CD4-positive, CD25-positive, alpha-beta regulatory T cell (primary cell): ENCODE data around the gene SLC35A2. TPM values are rescaled to one million over a fixed set of nuclear protein-coding genes. Genes with fewer than 3 reads are reported as not detected.
A peak's percentile ranks its signal among the peaks of the same experiment; 100 is the strongest.

Experiments
- ATAC-seq, 2 donors: fragments of 150-1000 bp; cut with Tn5 transposase; one replicate each; pipeline ENCODE4 v1.10.0; 2021; ENCODE audit warnings: low read depth in 2 of 2, moderate number of reproducible peaks in 2 of 2, moderate library complexity in 1 of 2
- DNase-seq, 3 donors: peaks; one replicate each; pipeline versions ENCODE4 v3.0.0 to v3.0.0-alpha.2; 2012 to 2022; ENCODE audit warnings: mixed read lengths in 1 of 3
- H3K27ac ChIP-seq: one replicate; pipeline ENCODE4 v1.7.0; 2013; ENCODE audit warnings: mild to moderate bottlenecking, low read length; ENCODE audit not compliant: insufficient read depth, poor library complexity, severe bottlenecking
- H3K27me3 ChIP-seq: one replicate; pipeline ENCODE4 v1.7.0; 2013; ENCODE audit warnings: low read length; ENCODE audit not compliant: control insufficient read depth, insufficient read depth
- H3K36me3 ChIP-seq: one replicate; pipeline ENCODE4 v1.7.0; 2013; ENCODE audit warnings: mild to moderate bottlenecking, low read length, moderate library complexity; ENCODE audit not compliant: control insufficient read depth, insufficient read depth
- H3K4me1 ChIP-seq: 2 replicates; pipeline ENCODE4 v1.7.0; 2013; ENCODE audit warnings: mild to moderate bottlenecking, low read length; ENCODE audit not compliant: insufficient read depth, control insufficient read depth, poor library complexity, severe bottlenecking
- H3K4me3 ChIP-seq: one replicate; pipeline ENCODE4 v1.7.0; 2013; ENCODE audit warnings: low read depth, mild to moderate bottlenecking, low read length, moderate library complexity
- H3K9me3 ChIP-seq, 2 experiments: 1 replicate in 1 of 2; 2 replicates in 1 of 2; pipeline ENCODE4 v1.7.0; 2013; ENCODE audit warnings: low read length in 2 of 2, mild to moderate bottlenecking in 1 of 2, moderate library complexity in 1 of 2; ENCODE audit not compliant: control insufficient read depth in 2 of 2
- H3K27ac Mint-ChIP-seq, 3 donors: one replicate each; pipeline ENCODE4 v1.8.0; 2020 to 2022; ENCODE audit warnings: mild to moderate bottlenecking in 3 of 3, mixed read lengths in 3 of 3, moderate library complexity in 2 of 3
- H3K27me3 Mint-ChIP-seq: one replicate; pipeline ENCODE4 v1.8.0; 2022; ENCODE audit warnings: mild to moderate bottlenecking, mixed read lengths
- H3K36me3 Mint-ChIP-seq: one replicate; pipeline ENCODE4 v1.8.0; 2020; ENCODE audit warnings: mixed read lengths
- H3K4me1 Mint-ChIP-seq, 4 donors: one replicate each; pipeline ENCODE4 v1.8.0; 2020 to 2022; ENCODE audit warnings: mixed read lengths in 4 of 4, mild to moderate bottlenecking in 1 of 4
- H3K4me3 Mint-ChIP-seq, 4 donors: one replicate each; pipeline ENCODE4 v1.8.0; 2020 to 2022; ENCODE audit warnings: mild to moderate bottlenecking in 4 of 4, mixed read lengths in 4 of 4, moderate library complexity in 3 of 4
- H3K9me3 Mint-ChIP-seq, 7 donors: one replicate each; pipeline ENCODE4 v1.8.0; 2020 to 2022; ENCODE audit warnings: mixed read lengths in 7 of 7, mild to moderate bottlenecking in 3 of 7, moderate library complexity in 2 of 7
- polyA plus RNA-seq, 4 donors: library from polyadenylated mRNA; unstranded; fragments of 300-500 nt; fragmentation: Illumina TruSeq; gene quantifications; one replicate each; pipeline ENCODE4 v1.2.3, GENCODE V29; 2021
- total RNA-seq: library from RNA; stranded (reverse); gene quantifications from one replicate; pipeline ENCODE4 v1.2.3, GENCODE V29; 2022

Gene SLC35A2
- total and polyA plus RNA-seq, 5 donors from 2014 or later, result 7.4 to 50.0 (median 10.1) TPM

DNA sequence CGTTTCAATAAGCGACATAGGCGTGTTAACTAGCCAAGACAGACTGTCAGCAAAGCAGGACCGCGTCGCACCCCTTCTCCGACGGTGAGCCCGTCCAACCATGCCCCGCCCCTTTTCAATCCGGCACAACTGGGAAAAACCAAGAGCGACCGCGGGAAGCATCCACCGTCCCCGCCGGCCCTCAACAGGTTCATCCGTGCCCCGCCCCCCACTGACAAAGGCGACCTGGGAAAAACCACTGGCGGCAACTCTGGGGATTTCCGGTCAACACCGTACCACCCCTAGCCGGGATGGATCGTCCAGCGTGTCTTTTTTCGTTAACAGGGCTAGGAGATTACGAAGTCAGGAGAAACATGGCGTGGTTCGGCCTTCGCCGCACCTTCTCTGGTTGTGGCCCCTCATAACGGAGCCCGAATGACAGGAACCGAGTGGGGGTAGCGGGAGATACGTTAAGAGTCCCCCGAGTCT, 14.3 kb downstream of the SLC35A2 start:
- Histone ChIP-seq H3K4me3 (peak overlapping the region; percentile 78), H3K27me3 (no peaks in the 10 kb centered on the region), H3K36me3 (peaks cover 18% of the 10 kb centered on the region), H3K9me3 (no peaks in the 10 kb centered on the region), H3K27ac (peak overlapping the region; percentile 96), H3K4me1 (peaks cover 19% of the 10 kb centered on the region)
- Mint-ChIP-seq H3K4me3 (peak overlapping the region; percentile 84 to 97 (median 94)), H3K9me3 (no peaks in the 10 kb centered on the region), H3K4me1 (peaks cover 0 to 46% (median 6%) of the 10 kb centered on the region in 4 donors), H3K36me3 (peaks cover 6% of the 10 kb centered on the region), H3K27me3 (no peaks in the 10 kb centered on the region), H3K27ac (peak overlapping the region; percentile 95 to 98 (median 96))
- DNase-seq, result peak; percentile 55 to 68 (median 61)
- ATAC-seq, result no peak

DNA sequence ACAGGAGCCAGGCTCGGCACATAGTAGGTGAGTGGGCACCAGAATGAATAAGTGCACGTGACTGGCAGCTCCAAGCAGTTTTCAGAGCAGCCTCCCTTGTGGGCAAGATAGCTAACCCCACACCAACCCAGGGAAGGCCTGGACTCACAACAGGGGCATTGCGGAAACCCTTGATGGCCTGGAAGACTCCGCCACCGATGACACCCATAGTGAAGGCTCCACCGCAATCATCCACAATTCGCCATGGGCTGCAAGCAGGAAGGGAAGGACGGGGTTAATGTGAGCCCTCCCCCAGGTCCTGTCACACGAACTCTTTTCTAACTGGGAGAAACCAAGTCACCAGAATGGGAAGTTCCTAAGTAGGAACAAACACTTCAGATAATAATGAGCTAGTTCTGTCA, 14.8 kb downstream of the SLC35A2 start:
- peak overlapping the region; percentile 78 for H3K4me3 ChIP-seq
- ATAC-seq, result no peak

DNA sequence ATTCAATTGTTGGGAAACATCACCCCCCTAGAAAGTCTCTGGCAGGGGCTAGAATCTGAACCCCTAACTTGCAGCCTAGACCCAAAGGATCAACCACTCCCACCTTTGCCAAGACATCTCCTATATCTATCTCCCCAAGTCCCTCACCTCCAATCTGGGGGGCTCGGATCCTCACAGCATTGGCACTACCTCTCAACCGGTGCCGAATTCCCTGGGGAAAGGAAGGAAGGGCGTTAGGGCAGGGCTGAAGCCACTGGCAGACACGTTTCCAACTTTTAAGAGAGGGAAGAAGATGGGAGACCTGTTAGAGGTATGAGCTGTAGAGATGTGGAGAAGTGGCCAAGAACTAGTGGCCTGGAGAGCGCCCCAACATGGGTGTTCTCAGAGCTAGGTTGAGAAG, 16.6 kb downstream of the SLC35A2 start:
- Mint-ChIP-seq H3K9me3 (peaks cover 0 to 2% (median 0%) of the 10 kb centered on the region in 7 donors), H3K4me3 (peak overlapping the region in 3 of 4 donors; percentile 5 to 60 (median 6)), H3K27ac (peak overlapping the region in 1 of 3 donors; percentile 31), H3K36me3 (no peaks in the 10 kb centered on the region), H3K27me3 (no peaks in the 10 kb centered on the region), H3K4me1 (peaks cover 5 to 56% (median 9%) of the 10 kb centered on the region in 4 donors)
- no peaks in the 10 kb centered on the region for H3K27me3 ChIP-seq
- no peak overlapping the region for H3K27ac ChIP-seq
- DNase-seq (no peak), ATAC-seq (no peak)
- H3K4me3 ChIP-seq, result no peak overlapping the region
- H3K9me3 ChIP-seq, result no peaks in the 10 kb centered on the region
- H3K4me1 ChIP-seq, result peaks cover 25% of the 10 kb centered on the region
- H3K36me3 ChIP-seq, result peaks cover 6% of the 10 kb centered on the region

More for the DNA sequence above, 14.8 kb downstream of the SLC35A2 start:
- peak overlapping the region; percentile 96 for H3K27ac ChIP-seq
- Mint-ChIP-seq H3K4me3 (peak overlapping the region; percentile 84 to 97 (median 94)), H3K9me3 (no peaks in the 10 kb centered on the region), H3K4me1 (peaks cover 0 to 50% (median 6%) of the 10 kb centered on the region in 4 donors), H3K27me3 (no peaks in the 10 kb centered on the region), H3K27ac (peak overlapping the region; percentile 90 to 98 (median 95)), H3K36me3 (peaks cover 3% of the 10 kb centered on the region)
- no peak for DNase-seq
- H3K9me3 ChIP-seq, result no peaks in the 10 kb centered on the region
- peaks cover 13% of the 10 kb centered on the region for H3K36me3 ChIP-seq
- H3K4me1 ChIP-seq, result peaks cover 25% of the 10 kb centered on the region
- H3K27me3 ChIP-seq, result no peaks in the 10 kb centered on the region

DNA sequence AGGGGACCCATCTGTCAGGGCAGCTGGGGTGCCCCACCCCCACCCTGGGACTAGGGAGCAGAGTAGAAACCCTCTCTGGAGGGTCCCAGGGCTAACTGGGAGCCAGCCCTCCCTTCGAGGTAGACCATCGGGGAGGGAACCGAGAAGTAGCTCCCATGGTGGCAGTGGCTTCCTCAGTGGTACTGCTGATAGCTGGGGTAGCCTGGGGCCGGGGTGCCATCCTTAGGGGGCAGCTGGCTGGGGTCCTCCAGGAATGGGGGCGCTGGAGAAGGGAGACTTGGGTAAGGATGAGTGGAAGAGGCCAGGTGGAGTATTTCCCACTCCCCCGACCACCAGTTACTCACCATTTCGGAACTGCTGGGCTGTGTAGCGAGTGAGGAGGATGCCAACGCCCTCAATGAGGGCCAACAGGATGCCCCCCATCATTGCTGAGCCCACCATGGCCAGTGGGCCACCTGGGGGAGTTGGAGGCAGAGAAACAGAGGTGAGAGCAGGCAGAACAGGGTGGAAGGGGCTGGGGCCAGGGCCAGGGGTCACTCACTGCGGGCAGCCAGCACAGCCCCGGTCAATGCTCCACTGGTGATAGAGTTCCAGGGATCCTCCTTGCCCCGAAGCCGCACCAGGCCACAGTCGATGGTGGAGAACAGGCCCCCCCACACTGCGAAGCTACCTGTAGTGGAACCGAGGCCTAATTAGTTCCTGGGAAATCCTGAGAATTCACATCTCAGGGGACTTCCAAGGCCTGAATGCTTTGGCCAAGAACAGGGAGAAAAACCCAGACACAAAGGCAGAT, 17.7 kb downstream of the SLC35A2 start:
- H3K27ac Mint-ChIP-seq, result peak overlapping the region in 1 of 3 donors; percentile 81
- no peaks in the 10 kb centered on the region for H3K36me3 Mint-ChIP-seq
- no peak for ATAC-seq
- no peaks in the 10 kb centered on the region for H3K27me3 Mint-ChIP-seq
- DNase-seq, result no peak
- H3K4me3 ChIP-seq, result no peak overlapping the region
- H3K36me3 ChIP-seq, result peaks cover 3% of the 10 kb centered on the region
- no peaks in the 10 kb centered on the region for H3K27me3 ChIP-seq
- no peak overlapping the region for H3K27ac ChIP-seq
- H3K9me3 ChIP-seq, result no peaks in the 10 kb centered on the region
- peaks cover 0 to 2% (median 0%) of the 10 kb centered on the region in 7 donors for H3K9me3 Mint-ChIP-seq
- H3K4me1 ChIP-seq, result peaks cover 15% of the 10 kb centered on the region
- H3K4me3 Mint-ChIP-seq, result peak overlapping the region in 2 of 4 donors; percentile 38 to 56
- peaks cover 6 to 51% (median 9%) of the 10 kb centered on the region in 4 donors for H3K4me1 Mint-ChIP-seq

DNA sequence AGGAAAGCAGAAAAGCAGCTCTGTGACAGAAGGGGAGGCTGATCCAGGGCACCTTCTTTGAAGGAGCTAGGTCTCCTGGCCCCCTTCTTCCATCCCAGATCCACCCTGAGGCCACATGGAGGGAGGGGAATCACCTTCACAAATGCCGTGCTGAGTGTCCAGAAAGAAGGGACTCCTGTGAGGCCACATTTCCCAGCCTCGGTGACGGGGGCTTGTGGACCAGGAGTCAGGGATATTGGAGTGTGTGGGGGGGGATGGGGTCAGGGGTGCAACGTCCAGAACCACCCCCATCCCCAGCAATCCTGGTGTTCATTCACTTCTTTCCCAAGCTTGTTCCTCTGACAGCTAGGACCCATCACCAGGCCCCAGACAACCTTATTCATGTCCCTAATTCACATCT, 18.6 kb downstream of the SLC35A2 start:
- no peaks in the 10 kb centered on the region for H3K36me3 Mint-ChIP-seq
- H3K4me3 Mint-ChIP-seq, result peak overlapping the region in 3 of 4 donors; percentile 36 to 58 (median 56)

DNA sequence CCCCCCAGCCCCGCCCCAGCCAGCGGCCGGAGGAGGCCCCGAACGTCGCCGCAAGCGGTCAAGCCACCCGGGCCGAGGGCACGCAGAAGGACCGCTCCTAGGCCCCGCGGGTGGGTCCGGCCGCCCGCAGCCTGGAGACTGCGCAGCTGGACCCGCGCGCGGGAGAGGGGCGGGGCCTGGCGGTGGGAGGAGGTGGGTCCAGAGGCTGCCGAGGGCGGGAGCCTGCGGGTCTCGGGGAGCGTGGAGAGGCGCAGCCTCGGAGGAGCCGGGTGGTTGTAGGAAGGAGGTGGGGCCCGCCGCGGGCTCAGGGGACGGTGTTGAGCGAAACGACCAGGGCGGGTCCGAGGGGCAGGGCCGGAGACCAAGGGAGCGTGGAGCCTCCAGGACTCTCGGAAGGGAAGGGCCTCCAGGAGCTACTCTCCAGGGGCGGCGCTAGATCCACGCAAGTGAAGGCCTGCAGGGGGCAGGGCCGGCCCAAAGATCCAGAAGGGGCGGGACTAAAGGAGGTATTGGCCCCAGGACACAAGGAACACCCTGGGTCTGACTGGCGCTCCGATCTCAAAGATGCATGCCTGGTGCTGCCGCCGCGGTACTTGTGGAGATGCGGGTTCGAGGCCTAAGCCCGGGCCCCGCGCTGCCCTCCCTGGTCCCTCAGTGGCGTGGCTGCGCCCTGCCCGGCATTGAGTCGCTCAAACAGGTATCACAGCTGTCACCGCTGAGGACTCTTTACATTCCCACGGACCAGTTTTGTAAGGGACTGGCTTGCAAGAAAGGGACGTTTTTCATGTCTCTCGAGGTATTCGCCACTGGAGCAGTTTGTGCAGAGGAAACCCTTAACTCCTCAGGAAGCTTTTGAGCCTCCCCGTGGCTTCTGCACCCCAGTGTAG, 19.8 kb downstream of the SLC35A2 start:
- peaks cover 0 to 2% (median 0%) of the 10 kb centered on the region in 7 donors for H3K9me3 Mint-ChIP-seq
- H3K27me3 ChIP-seq, result no peaks in the 10 kb centered on the region

More for the DNA sequence above, 18.6 kb downstream of the SLC35A2 start:
- Histone ChIP-seq H3K4me1 (peaks cover 15% of the 10 kb centered on the region), H3K27me3 (no peaks in the 10 kb centered on the region), H3K36me3 (peaks cover 3% of the 10 kb centered on the region), H3K9me3 (no peaks in the 10 kb centered on the region), H3K4me3 (no peak overlapping the region), H3K27ac (no peak overlapping the region)
- ATAC-seq, result no peak
- no peak for DNase-seq
- H3K9me3 Mint-ChIP-seq, result peaks cover 0 to 2% (median 0%) of the 10 kb centered on the region in 7 donors
- no peaks in the 10 kb centered on the region for H3K27me3 Mint-ChIP-seq
- H3K4me1 Mint-ChIP-seq, result peaks cover 6 to 44% (median 9%) of the 10 kb centered on the region in 4 donors
- H3K27ac Mint-ChIP-seq, result peak overlapping the region in 2 of 3 donors; percentile 81 to 90

DNA sequence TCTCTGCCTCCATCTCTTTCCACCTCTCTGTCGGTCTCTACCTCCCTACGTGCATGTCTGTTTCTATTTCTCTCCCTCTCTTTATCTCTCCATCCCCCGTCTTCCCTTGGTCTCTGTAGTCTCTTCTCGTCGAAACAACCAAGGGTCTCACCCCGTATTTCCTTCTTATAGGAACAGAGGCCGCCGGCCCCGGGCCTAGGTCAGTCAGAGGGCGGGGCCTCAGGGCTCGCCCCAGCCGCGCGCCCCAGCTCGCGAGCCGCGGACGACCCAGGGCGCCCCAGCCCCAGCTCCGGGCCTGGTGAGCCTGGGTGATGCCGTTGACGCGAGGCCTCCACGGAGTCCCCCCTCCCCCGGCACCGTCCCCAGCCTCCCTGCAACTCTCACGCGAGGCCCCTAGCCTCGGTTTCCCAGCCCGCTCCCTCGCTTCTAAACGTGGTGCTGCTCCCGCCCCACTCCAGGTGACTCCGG, 20.5 kb downstream of the SLC35A2 start:
- Histone ChIP-seq H3K9me3 (no peaks in the 10 kb centered on the region), H3K27me3 (no peaks in the 10 kb centered on the region), H3K4me1 (peaks cover 6% of the 10 kb centered on the region), H3K27ac (peak overlapping the region; percentile 65), H3K36me3 (peaks cover 3% of the 10 kb centered on the region), H3K4me3 (peak overlapping the region; percentile 76)
- DNase-seq (peak in 2 of 3 donors; percentile 24 to 26), ATAC-seq (peak; percentile 11 to 36)
- Mint-ChIP-seq H3K4me1 (peaks cover 6 to 28% (median 8%) of the 10 kb centered on the region in 4 donors), H3K36me3 (no peaks in the 10 kb centered on the region), H3K9me3 (peaks cover 0 to 2% (median 0%) of the 10 kb centered on the region in 7 donors), H3K27me3 (no peaks in the 10 kb centered on the region), H3K27ac (peak overlapping the region in 2 of 3 donors; percentile 59 to 93), H3K4me3 (peak overlapping the region; percentile 85 to 99 (median 92))

More for the DNA sequence above, 19.8 kb downstream of the SLC35A2 start:
- peak overlapping the region; percentile 51 for H3K4me3 ChIP-seq
- DNase-seq (peak; percentile 71 to 84 (median 79)), ATAC-seq (peak; percentile 89 to 92)
- Mint-ChIP-seq H3K27me3 (no peaks in the 10 kb centered on the region), H3K4me1 (peaks cover 6 to 33% (median 8%) of the 10 kb centered on the region in 4 donors), H3K27ac (peak overlapping the region; percentile 20 to 86 (median 49)), H3K4me3 (peak overlapping the region; percentile 85 to 99 (median 91)), H3K36me3 (no peaks in the 10 kb centered on the region)
- no peaks in the 10 kb centered on the region for H3K9me3 ChIP-seq
- H3K4me1 ChIP-seq, result peaks cover 12% of the 10 kb centered on the region
- H3K27ac ChIP-seq, result peak overlapping the region; percentile 65
- peaks cover 3% of the 10 kb centered on the region for H3K36me3 ChIP-seq
